CD4-positive, CD25-positive, alpha-beta regulatory T cell (primary cell): ENCODE data around the gene ACAD8. TPM values are rescaled to one million over a fixed set of nuclear protein-coding genes. Genes with fewer than 3 reads are reported as not detected.

Experiments
- ATAC-seq, 2 donors: fragments of 150-1000 bp; cut with Tn5 transposase; one replicate each; pipeline ENCODE4 v1.10.0; 2021; ENCODE audit warnings: low read depth in 2 of 2, moderate number of reproducible peaks in 2 of 2, moderate library complexity in 1 of 2
- DNase-seq, 3 donors: peaks; one replicate each; pipeline versions ENCODE4 v3.0.0 to v3.0.0-alpha.2; 2012 to 2022; ENCODE audit warnings: mixed read lengths in 1 of 3
- H3K27ac ChIP-seq: one replicate; pipeline ENCODE4 v1.7.0; 2013; ENCODE audit warnings: mild to moderate bottlenecking, low read length; ENCODE audit not compliant: insufficient read depth, poor library complexity, severe bottlenecking
- H3K27me3 ChIP-seq: one replicate; pipeline ENCODE4 v1.7.0; 2013; ENCODE audit warnings: low read length; ENCODE audit not compliant: control insufficient read depth, insufficient read depth
- H3K36me3 ChIP-seq: one replicate; pipeline ENCODE4 v1.7.0; 2013; ENCODE audit warnings: mild to moderate bottlenecking, low read length, moderate library complexity; ENCODE audit not compliant: control insufficient read depth, insufficient read depth
- H3K4me1 ChIP-seq: 2 replicates; pipeline ENCODE4 v1.7.0; 2013; ENCODE audit warnings: mild to moderate bottlenecking, low read length; ENCODE audit not compliant: insufficient read depth, control insufficient read depth, poor library complexity, severe bottlenecking
- H3K4me3 ChIP-seq: one replicate; pipeline ENCODE4 v1.7.0; 2013; ENCODE audit warnings: low read depth, mild to moderate bottlenecking, low read length, moderate library complexity
- H3K9me3 ChIP-seq, 2 experiments: 1 replicate in 1 of 2; 2 replicates in 1 of 2; pipeline ENCODE4 v1.7.0; 2013; ENCODE audit warnings: low read length in 2 of 2, mild to moderate bottlenecking in 1 of 2, moderate library complexity in 1 of 2; ENCODE audit not compliant: control insufficient read depth in 2 of 2
- H3K27ac Mint-ChIP-seq, 3 donors: one replicate each; pipeline ENCODE4 v1.8.0; 2020 to 2022; ENCODE audit warnings: mild to moderate bottlenecking in 3 of 3, mixed read lengths in 3 of 3, moderate library complexity in 2 of 3
- H3K27me3 Mint-ChIP-seq: one replicate; pipeline ENCODE4 v1.8.0; 2022; ENCODE audit warnings: mild to moderate bottlenecking, mixed read lengths
- H3K36me3 Mint-ChIP-seq: one replicate; pipeline ENCODE4 v1.8.0; 2020; ENCODE audit warnings: mixed read lengths
- H3K4me1 Mint-ChIP-seq, 4 donors: one replicate each; pipeline ENCODE4 v1.8.0; 2020 to 2022; ENCODE audit warnings: mixed read lengths in 4 of 4, mild to moderate bottlenecking in 1 of 4
- H3K4me3 Mint-ChIP-seq, 4 donors: one replicate each; pipeline ENCODE4 v1.8.0; 2020 to 2022; ENCODE audit warnings: mild to moderate bottlenecking in 4 of 4, mixed read lengths in 4 of 4, moderate library complexity in 3 of 4
- H3K9me3 Mint-ChIP-seq, 7 donors: one replicate each; pipeline ENCODE4 v1.8.0; 2020 to 2022; ENCODE audit warnings: mixed read lengths in 7 of 7, mild to moderate bottlenecking in 3 of 7, moderate library complexity in 2 of 7
- polyA plus RNA-seq, 4 donors: library from polyadenylated mRNA; unstranded; fragments of 300-500 nt; fragmentation: Illumina TruSeq; gene quantifications; one replicate each; pipeline ENCODE4 v1.2.3, GENCODE V29; 2021
- total RNA-seq: library from RNA; stranded (reverse); gene quantifications from one replicate; pipeline ENCODE4 v1.2.3, GENCODE V29; 2022

ACAD8 gene
- total and polyA plus RNA-seq, 5 donors from 2014 or later, result 18.6 to 28.7 (median 20.0) TPM

- Mint-ChIP-seq H3K4me3 (no peak overlapping the region), H3K27me3 (no peaks in the 10 kb centered on the region), H3K27ac (no peak overlapping the region), H3K9me3 (no peaks in the 10 kb centered on the region), H3K36me3 (no peaks in the 10 kb centered on the region), H3K4me1 (no peaks in the 10 kb centered on the region)
- Histone ChIP-seq H3K9me3 (no peaks in the 10 kb centered on the region), H3K4me1 (no peaks in the 10 kb centered on the region), H3K27ac (no peak overlapping the region), H3K4me3 (no peak overlapping the region), H3K36me3 (no peaks in the 10 kb centered on the region), H3K27me3 (no peaks in the 10 kb centered on the region)
- DNase-seq (no peak), ATAC-seq (no peak)
Observed at GRCh38 chr11:134293119-134294113, 40.0 kb downstream of the ACAD8 start.

- ATAC-seq (no peak), DNase-seq (no peak)
- H3K9me3 Mint-ChIP-seq, result no peaks in the 10 kb centered on the region
- no peak overlapping the region for H3K4me3 ChIP-seq
- H3K36me3 ChIP-seq, result no peaks in the 10 kb centered on the region
- no peak overlapping the region for H3K27ac ChIP-seq
- H3K9me3 ChIP-seq, result no peaks in the 10 kb centered on the region
- H3K4me3 Mint-ChIP-seq, result no peak overlapping the region
- no peaks in the 10 kb centered on the region for H3K36me3 Mint-ChIP-seq
- H3K27me3 Mint-ChIP-seq, result no peaks in the 10 kb centered on the region
- no peaks in the 10 kb centered on the region for H3K4me1 Mint-ChIP-seq
- no peaks in the 10 kb centered on the region for H3K4me1 ChIP-seq
- no peaks in the 10 kb centered on the region for H3K27me3 ChIP-seq
- no peak overlapping the region for H3K27ac Mint-ChIP-seq
Observed at GRCh38 chr11:134294664-134295063, 41.3 kb downstream of the ACAD8 start.

GRCh38 chr11:134312223-134312622, 58.9 kb downstream of the ACAD8 start:
- DNase-seq, result no peak
- H3K4me1 ChIP-seq, result no peaks in the 10 kb centered on the region
- H3K27ac ChIP-seq, result no peak overlapping the region
- peaks cover 0 to 8% (median 2%) of the 10 kb centered on the region in 7 donors for H3K9me3 Mint-ChIP-seq
- H3K27me3 Mint-ChIP-seq, result peaks cover 6% of the 10 kb centered on the region
- H3K27ac Mint-ChIP-seq, result no peak overlapping the region
- ATAC-seq, result no peak
- H3K36me3 ChIP-seq, result no peaks in the 10 kb centered on the region
- H3K9me3 ChIP-seq, result peaks cover 7 to 9% of the 10 kb centered on the region in 2 experiments
- H3K4me1 Mint-ChIP-seq, result no peaks in the 10 kb centered on the region
- no peaks in the 10 kb centered on the region for H3K36me3 Mint-ChIP-seq
- no peak overlapping the region for H3K4me3 Mint-ChIP-seq
- no peaks in the 10 kb centered on the region for H3K27me3 ChIP-seq
- no peak overlapping the region for H3K4me3 ChIP-seq

- no peak overlapping the region for H3K27ac Mint-ChIP-seq
- ATAC-seq, result no peak
- no peaks in the 10 kb centered on the region for H3K4me1 Mint-ChIP-seq
- Histone ChIP-seq H3K4me1 (no peaks in the 10 kb centered on the region), H3K27me3 (no peaks in the 10 kb centered on the region), H3K9me3 (peaks cover 13 to 15% of the 10 kb centered on the region in 2 experiments), H3K27ac (no peak overlapping the region), H3K4me3 (no peak overlapping the region), H3K36me3 (no peaks in the 10 kb centered on the region)
- no peaks in the 10 kb centered on the region for H3K36me3 Mint-ChIP-seq
- no peak for DNase-seq
- peaks cover 2 to 13% (median 4%) of the 10 kb centered on the region in 7 donors for H3K9me3 Mint-ChIP-seq
- H3K4me3 Mint-ChIP-seq, result no peak overlapping the region
- peaks cover 9% of the 10 kb centered on the region for H3K27me3 Mint-ChIP-seq
Observed at GRCh38 chr11:134312807-134313206, 59.4 kb downstream of the ACAD8 start.

GRCh38 chr11:134313379-134313778, 60.0 kb downstream of the ACAD8 start:
- peaks cover 3 to 16% (median 7%) of the 10 kb centered on the region in 7 donors for H3K9me3 Mint-ChIP-seq
- no peak for DNase-seq
- H3K4me1 Mint-ChIP-seq, result no peaks in the 10 kb centered on the region
- Histone ChIP-seq H3K36me3 (no peaks in the 10 kb centered on the region), H3K4me1 (no peaks in the 10 kb centered on the region), H3K27me3 (no peaks in the 10 kb centered on the region), H3K9me3 (peaks cover 17 to 18% of the 10 kb centered on the region in 2 experiments), H3K27ac (no peak overlapping the region), H3K4me3 (no peak overlapping the region)
- no peak overlapping the region for H3K4me3 Mint-ChIP-seq
- ATAC-seq, result no peak
- H3K27me3 Mint-ChIP-seq, result peaks cover 12% of the 10 kb centered on the region
- no peaks in the 10 kb centered on the region for H3K36me3 Mint-ChIP-seq
- H3K27ac Mint-ChIP-seq, result no peak overlapping the region

- H3K27me3 Mint-ChIP-seq, result peaks cover 15% of the 10 kb centered on the region
- no peaks in the 10 kb centered on the region for H3K36me3 Mint-ChIP-seq
- Histone ChIP-seq H3K9me3 (peaks cover 17 to 23% of the 10 kb centered on the region in 2 experiments), H3K36me3 (no peaks in the 10 kb centered on the region), H3K27ac (no peak overlapping the region), H3K27me3 (no peaks in the 10 kb centered on the region), H3K4me1 (no peaks in the 10 kb centered on the region), H3K4me3 (no peak overlapping the region)
- DNase-seq (no peak), ATAC-seq (no peak)
- no peak overlapping the region for H3K4me3 Mint-ChIP-seq
- H3K9me3 Mint-ChIP-seq, result peaks cover 3 to 20% (median 7%) of the 10 kb centered on the region in 7 donors
- no peak overlapping the region for H3K27ac Mint-ChIP-seq
- no peaks in the 10 kb centered on the region for H3K4me1 Mint-ChIP-seq
Observed at GRCh38 chr11:134313821-134314607, 60.6 kb downstream of the ACAD8 start.
